CD4-positive, alpha-beta T cell treated with Interleukin-6 for 4 hours (primary cell): Measurements from ENCODE around the gene RASGEF1B.

ENCODE experiments used
- DNase-seq: peaks from one replicate; pipeline ENCODE4 v3.0.0-alpha.2; 2020; ENCODE audit warnings: mixed read lengths

Gene RASGEF1B

GRCh38 chr4:81380437-81380836, 91.3 kb downstream of the RASGEF1B start:
- no peak for DNase-seq

- no peak for DNase-seq
Measured at GRCh38 chr4:81378386-81378785, 93.3 kb downstream of the RASGEF1B start.

- no peak for DNase-seq
Measured at GRCh38 chr4:81377191-81377590, 94.5 kb downstream of the RASGEF1B start.

GRCh38 chr4:81376720-81377119, 95.0 kb downstream of the RASGEF1B start:
- DNase-seq = no peak
